Measurements from ENCODE around the gene HAUS3.
"Not testable (repeated sequence)": the region's sequence is repeated elsewhere in the genome, so short reads cannot be mapped to it uniquely, and the experiment has no call there.

The HAUS3 gene

GRCh38 chr4:2220016-2220630, 21.8 kb downstream of the HAUS3 start:
- DNase-seq (ENCODE audit: low read depth), result peak; percentile 67

DNA sequence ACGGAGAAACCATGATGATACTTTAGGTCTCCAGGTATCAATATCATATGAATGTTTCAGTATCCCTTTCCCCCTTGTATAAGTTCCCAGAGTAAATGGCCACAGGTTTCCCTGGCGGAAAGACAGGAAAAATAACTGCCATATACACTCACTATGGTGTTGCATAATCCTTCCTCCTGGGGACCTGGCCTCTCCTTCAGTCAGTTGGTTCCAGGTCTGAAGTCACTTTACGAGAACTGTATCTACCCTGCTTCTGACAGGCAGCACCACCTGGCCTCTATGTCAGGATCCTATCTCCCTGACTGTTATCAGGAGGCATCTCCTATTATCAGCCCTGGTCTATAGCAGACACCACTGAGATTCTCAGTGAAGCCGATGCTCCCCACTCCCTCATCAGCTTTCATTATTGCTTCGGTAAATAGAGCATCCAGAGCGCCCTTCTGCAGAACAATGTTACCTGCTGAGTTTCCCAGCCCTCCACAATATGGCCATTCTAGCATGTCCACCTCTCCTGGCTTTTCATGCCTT, 22.6 kb downstream of the HAUS3 start:
- DNase-seq (ENCODE audit: low read depth), result no peak

DNA sequence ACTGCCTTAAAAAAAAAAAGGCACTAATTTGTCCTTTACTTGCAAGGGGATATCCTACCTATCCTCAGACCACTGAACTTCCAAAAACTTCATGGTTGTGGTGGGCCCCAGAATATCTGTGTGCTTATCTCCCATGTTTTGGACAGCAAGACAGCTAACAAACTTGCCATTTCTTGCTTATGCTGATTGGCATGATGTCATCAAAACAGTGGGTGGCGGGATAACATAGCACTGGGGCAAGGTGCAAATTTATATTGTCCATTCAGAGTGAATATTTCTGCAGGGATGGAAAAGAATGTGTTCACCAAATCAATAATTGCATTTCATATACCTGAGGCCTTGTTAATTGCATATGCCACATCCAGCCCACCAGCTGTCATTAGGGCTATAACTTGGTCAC, 23.5 kb downstream of the HAUS3 start:
- no peak for DNase-seq (ENCODE audit: low read depth)

DNA sequence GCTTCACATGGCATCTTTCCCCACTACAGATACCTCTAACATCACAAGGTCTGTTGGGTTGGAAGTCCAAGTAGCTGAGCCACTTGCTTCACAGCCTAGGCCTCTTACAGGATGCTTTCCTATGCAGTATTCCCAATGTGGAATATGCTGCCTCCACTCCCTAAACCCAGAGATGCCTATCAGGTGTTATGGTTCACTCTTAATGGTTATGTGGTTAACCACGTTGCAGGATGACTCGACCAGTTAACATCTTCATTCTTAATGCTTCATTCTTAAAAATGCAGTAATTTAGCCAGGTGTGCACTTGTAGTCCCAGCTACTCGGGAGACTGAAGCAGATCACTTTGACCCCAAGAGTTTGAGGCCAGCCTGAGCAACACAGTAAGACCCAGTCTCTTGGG, 24.2 kb downstream of the HAUS3 start:
- DNase-seq (ENCODE audit: low read depth), result no peak

GRCh38 chr4:2212831-2213230, 29.1 kb downstream of the HAUS3 start:
- no peak for DNase-seq (ENCODE audit: low read depth)

DNA sequence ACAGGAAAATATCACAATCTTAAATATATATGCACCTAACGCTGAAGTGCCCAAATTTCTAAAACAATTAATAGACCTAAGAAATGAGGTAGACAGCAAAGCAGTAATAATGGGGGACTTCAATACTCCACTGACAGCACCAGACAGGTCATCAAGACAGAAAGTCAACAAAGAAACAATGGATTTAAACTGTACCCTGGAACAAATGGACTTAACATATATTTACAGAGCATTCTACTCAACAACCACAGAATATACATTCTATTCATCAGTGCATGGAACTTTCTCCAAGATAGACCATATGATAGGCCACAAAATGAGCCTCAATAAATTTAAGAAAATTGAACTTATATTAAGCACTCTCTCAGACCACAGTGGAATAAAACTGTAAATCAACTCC, 39.1 kb downstream of the HAUS3 start:
- DNase-seq (ENCODE audit: low read depth), result not testable (repeated sequence)

DNA sequence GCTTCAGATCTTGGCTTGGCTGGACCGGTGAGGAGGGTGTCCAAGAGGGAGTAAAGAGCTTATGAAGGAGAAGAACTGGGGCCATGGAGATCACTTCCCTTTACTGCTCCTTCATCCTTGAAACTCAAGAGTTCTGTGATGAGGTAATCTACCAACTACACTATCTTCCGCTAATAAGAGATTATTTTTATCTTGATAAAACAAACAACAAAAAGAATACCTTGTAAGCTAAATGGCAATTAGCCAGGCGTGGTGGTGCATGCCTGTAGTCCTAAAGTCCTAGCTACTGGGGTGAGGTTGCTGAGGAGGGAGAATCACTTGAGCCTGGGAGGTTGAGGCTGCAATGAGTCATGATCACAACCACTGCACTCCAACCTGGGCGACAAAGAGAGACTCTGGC, 47.4 kb downstream of the HAUS3 start:
- no peak for DNase-seq (ENCODE audit: low read depth)

DNA sequence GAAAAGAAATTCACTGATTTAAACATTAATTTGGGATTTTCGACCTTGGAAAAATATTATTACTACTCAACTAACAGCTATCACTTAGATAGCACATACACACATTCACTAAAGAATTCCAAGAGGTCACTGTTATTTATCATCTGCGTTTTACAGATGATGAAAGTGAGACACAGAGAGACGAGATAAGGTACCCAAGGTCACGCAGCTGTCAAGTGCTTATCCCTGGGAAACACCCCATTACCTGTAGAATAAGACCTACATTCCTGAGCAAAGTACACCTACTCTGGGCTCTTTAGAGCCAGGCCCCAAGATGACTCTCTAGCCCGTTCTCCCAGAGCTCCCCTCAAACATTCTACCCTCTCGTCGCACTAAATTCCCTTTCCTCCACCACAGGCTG, 48.6 kb downstream of the HAUS3 start:
- DNase-seq (ENCODE audit: low read depth), result no peak

DNA sequence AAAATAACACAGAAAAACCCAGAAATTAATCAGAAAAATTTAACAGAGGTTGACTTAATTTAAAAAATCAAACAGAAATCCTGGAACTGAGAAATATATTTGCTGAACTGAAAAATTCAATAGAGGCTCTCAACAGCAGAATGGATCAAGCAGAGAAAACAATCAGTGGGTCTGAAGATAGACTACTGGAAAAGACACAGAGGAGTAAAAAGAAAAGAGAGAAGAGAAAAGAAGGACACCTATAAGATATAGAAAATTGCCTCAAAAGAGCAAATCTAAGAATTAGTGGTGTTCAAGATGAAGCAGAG, 55.1 kb downstream of the HAUS3 start:
- no peak for DNase-seq (ENCODE audit: low read depth)

DNA sequence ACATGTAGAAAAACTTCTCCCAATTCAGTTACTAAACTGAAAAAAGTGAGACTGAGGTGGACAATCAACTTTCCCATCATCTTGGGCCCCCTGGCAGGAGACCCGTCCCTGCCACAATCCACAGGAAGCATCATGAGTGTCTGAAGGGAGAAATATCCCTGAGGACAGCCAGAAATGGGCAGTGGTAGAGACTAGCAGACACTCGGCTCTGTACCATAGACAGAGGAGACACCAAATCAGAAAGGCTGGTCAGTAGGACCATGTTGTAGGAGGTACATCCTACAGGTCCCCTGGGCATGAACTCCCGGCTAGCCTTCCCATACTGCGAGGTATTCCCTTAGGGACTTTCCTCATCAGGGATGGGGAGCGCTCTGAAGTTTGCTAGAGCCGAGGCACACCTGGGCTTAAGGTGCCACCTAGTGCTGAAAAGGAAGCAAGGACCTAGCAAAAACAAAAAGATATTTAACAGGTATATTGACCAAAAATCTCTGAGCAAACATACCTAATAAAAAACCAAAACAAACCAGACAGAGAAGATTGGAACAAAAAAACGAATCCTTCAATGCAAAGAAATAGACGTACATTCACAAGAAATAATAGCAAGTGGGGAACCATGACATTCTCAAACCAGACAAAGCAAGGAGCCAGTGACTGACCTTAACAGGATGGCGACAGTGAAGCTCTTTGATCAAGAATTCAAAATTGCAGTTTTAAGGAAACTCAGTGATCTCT, 55.6 kb downstream of the HAUS3 start:
- no peak for DNase-seq (ENCODE audit: low read depth)

- DNase-seq (ENCODE audit: low read depth), result no peak
Observed at GRCh38 chr4:2183394-2183793, 58.5 kb downstream of the HAUS3 start.

DNA sequence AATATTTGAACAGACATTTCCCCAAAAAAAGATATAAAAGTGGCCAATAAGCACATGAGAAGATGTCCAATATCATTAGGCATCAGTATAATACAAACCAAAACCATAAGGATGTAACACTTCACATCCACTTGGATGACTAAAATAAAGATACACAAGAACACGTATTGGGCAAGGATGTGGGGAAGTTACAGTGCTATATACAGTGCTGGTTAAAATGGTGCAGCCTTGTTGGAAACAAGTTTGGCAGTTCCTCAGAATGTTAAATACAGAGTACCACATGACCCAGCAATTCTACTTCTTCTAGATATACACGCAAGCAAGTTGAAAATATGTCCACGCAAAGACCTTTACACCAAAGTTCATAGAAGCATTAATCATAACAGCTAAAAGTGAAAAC, 58.9 kb downstream of the HAUS3 start:
- DNase-seq (ENCODE audit: low read depth), result no peak

DNA sequence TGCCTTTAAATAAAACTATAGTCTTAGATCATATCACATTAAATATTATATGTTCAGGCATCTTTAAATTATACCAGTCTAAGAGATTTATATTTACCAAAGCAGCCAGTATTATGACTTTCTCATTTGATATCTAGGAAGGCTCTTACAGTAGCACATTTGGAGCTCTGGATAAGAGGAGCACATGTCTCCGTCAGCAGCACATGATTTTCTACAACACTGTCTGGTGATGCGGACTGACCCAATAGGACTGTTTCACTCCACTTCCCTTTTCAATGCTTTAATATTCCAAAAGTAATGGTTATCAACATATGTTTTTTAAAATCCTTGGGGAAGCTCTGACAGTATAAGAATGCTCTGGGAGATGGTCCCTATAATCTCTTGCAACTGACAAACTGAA, 61.5 kb downstream of the HAUS3 start:
- DNase-seq (ENCODE audit: low read depth), result no peak

- DNase-seq (ENCODE audit: low read depth), result no peak
Observed at GRCh38 chr4:2179717-2180116, 62.2 kb downstream of the HAUS3 start.

DNA sequence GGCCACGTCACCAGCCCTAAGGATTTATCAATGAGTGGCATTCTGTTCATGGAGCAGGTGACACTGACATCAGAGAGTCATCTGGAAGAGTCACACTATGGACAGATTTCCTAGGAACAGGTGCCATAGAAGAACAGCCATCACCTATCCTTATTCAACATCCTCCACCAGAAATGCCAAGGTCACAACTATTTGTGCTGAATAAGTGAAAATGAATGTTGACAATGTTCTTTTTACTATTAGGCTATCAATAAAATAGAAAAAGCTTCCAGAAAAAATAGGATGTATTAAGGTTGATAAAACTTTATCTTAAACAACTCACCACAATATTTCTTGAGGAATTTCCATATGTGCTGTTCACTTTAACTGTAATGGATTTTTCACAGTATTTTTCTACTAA, 62.9 kb downstream of the HAUS3 start:
- no peak for DNase-seq (ENCODE audit: low read depth)
